HCT116 (cell line): Measurements from ENCODE around the gene RPH3AL. TPM values are rescaled to one million over a fixed set of nuclear protein-coding genes. Genes with fewer than 3 reads are reported as not detected.

Experiments used
- ATAC-seq: fragments of 200-7000 bp; cut with Tn5 transposase; 2 replicates; pipeline ENCODE4 v1.9.1; 2020; ENCODE audit warnings: mild to moderate bottlenecking, moderate library complexity
- BruUV-seq: library from RNA; stranded (reverse); fragments of 400-500 nt; replicated peaks from 2 replicates; lab custom pipeline; 2021; lab: Mats Ljungman, UMichigan
- CTCF ChIA-PET: fragments of 300-600 bp; sonication (Branson Sonifier 250); formaldehyde crosslinking; loops from one replicate; lab custom pipeline; 2021; ENCODE audit warnings: antibody characterized with exemption; lab: Charles Lee
- POLR2A ChIA-PET: fragments of 300-600, 350-600 bp; sonication (Branson Sonifier 250); formaldehyde crosslinking; loops from one replicate; lab custom pipeline; 2021; ENCODE audit warnings: antibody characterized with exemption; lab: Charles Lee
- RAD21 ChIA-PET, 2 experiments: fragments of 300-600 bp; sonication (Branson Sonifier 250); formaldehyde crosslinking; loops; one replicate each; lab custom pipeline; 2023; ENCODE audit warnings: low total read pairs in 2 of 2; ENCODE audit not compliant: uncharacterized antibody in 2 of 2, unreplicated experiment in 2 of 2, low non-redundant PET in 1 of 2; lab: Charles Lee
- DNase-seq: peaks from one replicate; pipeline ENCODE4 v3.0.0-alpha.2; 2010; ENCODE audit warnings: low read depth, low spot score
- H2AFZ ChIP-seq: fragments of 200-600 bp; shearing (Covaris generic), sonication (generic); 2 replicates; pipeline ENCODE4 v1.6.1; 2017; ENCODE audit warnings: low read depth, mixed run types, mixed read lengths, antibody characterized with exemption, low read length; ENCODE audit not compliant: poor library complexity, severe bottlenecking
- H3K27ac ChIP-seq: 2 replicates; pipeline ENCODE4 v1.5.1; 2012; ENCODE audit warnings: low read depth, low read length
- H3K27me3 ChIP-seq: fragments of 200-600 bp; sonication (generic); 2 replicates; pipeline ENCODE4 v1.6.1; 2016; ENCODE audit warnings: mixed run types, low read length, mixed read lengths; ENCODE audit not compliant: insufficient read depth
- H3K36me3 ChIP-seq, 2 experiments: fragments of 200-500 bp in 1 of 2; fragments of 200-600 bp in 1 of 2; sonication (Bioruptor generic) in 1 of 2; sonication (generic) in 1 of 2; 2 replicates each; pipeline versions ENCODE4 v1.5.1 to v1.6.1; 2014 to 2016; ENCODE audit warnings: low read length in 2 of 2, inconsistent platforms in 1 of 2, mixed read lengths in 1 of 2, mixed run types in 1 of 2; ENCODE audit not compliant: insufficient read depth in 2 of 2, control insufficient read depth in 1 of 2
- H3K4me1 ChIP-seq, 2 experiments: fragments of 200-600 bp in 1 of 2; sonication (generic) in 1 of 2; 2 replicates each; pipeline versions ENCODE4 v1.5.1 to v1.6.1; 2012 to 2017; ENCODE audit warnings: low read length in 2 of 2, inconsistent platforms in 1 of 2, mild to moderate bottlenecking in 1 of 2, mixed read lengths in 1 of 2, mixed run types in 1 of 2, moderate library complexity in 1 of 2; ENCODE audit not compliant: insufficient read depth in 2 of 2, control insufficient read depth in 1 of 2
- H3K4me2 ChIP-seq: fragments of 200-600 bp; sonication (generic); 2 replicates; pipeline ENCODE4 v1.6.1; 2017; ENCODE audit warnings: mixed run types, low read length, mixed read lengths
- H3K4me3 ChIP-seq, 2 experiments: fragments of 200-600 bp in 1 of 2; sonication (generic) in 1 of 2; replicated peaks in 1 of 2; 2 replicates each; pipeline ENCODE4 v1.5.1; 2011 to 2016; ENCODE audit warnings: low read length in 2 of 2, control low read depth in 1 of 2, low read depth in 1 of 2, mild to moderate bottlenecking in 1 of 2, mixed read lengths in 1 of 2, mixed run types in 1 of 2
- H3K79me2 ChIP-seq: fragments of 200-600 bp; sonication (generic); 2 replicates; pipeline ENCODE4 v1.6.1; 2017; ENCODE audit warnings: mild to moderate bottlenecking, mixed run types, low read length, moderate library complexity, mixed read lengths; ENCODE audit not compliant: insufficient read depth
- H3K9ac ChIP-seq: fragments of 200-600 bp; sonication (generic); 2 replicates; pipeline ENCODE4 v1.6.1; 2016; ENCODE audit warnings: low read length, mixed read lengths
- H3K9me2 ChIP-seq: fragments of 200-600 bp; sonication (generic), shearing (Covaris generic); 2 replicates; pipeline ENCODE4 v1.6.1; 2017; ENCODE audit warnings: mixed run types, mild to moderate bottlenecking, moderate library complexity; ENCODE audit not compliant: insufficient read depth
- H3K9me3 ChIP-seq, 2 experiments: fragments of 200-500 bp in 1 of 2; fragments of 200-600 bp in 1 of 2; sonication (Bioruptor generic) in 1 of 2; sonication (generic) in 1 of 2; 2 replicates each; pipeline ENCODE4 v1.6.1; 2014 to 2017; ENCODE audit warnings: low read length in 2 of 2, mixed read lengths in 2 of 2, inconsistent platforms in 1 of 2, low read depth in 1 of 2, mild to moderate bottlenecking in 1 of 2, mixed run types in 1 of 2, moderate library complexity in 1 of 2; ENCODE audit not compliant: control insufficient read depth in 1 of 2, insufficient read depth in 1 of 2
- H4K20me1 ChIP-seq: fragments of 200-600 bp; sonication (generic), shearing (Covaris generic); 2 replicates; pipeline ENCODE4 v1.6.1; 2017; ENCODE audit warnings: mixed run types, mild to moderate bottlenecking, moderate library complexity; ENCODE audit not compliant: insufficient read depth
- EGR1 ChIP-seq: IDR thresholded peaks from 2 replicates; pipeline ENCODE4 v1.6.1; 2012; ENCODE audit warnings: low read depth
- ELF1 ChIP-seq: IDR thresholded peaks from 2 replicates; pipeline ENCODE4 v1.6.1; 2012; ENCODE audit warnings: low read depth, borderline replicate concordance
- EZH2 ChIP-seq: fragments of 200-600 bp; sonication (generic); IDR thresholded peaks from 2 replicates; pipeline ENCODE4 v1.6.1; 2017; ENCODE audit warnings: antibody characterized with exemption, mixed run types
- EZH2phosphoT487 ChIP-seq: fragments of 200-600 bp; IDR thresholded peaks from 2 replicates; pipeline ENCODE4 v1.6.1; 2018; ENCODE audit warnings: antibody characterized with exemption, borderline replicate concordance
- POLR2AphosphoS5 ChIP-seq: IDR thresholded peaks from 2 replicates; pipeline ENCODE4 v1.6.1; 2011; ENCODE audit warnings: mild to moderate bottlenecking, low read depth, low read length, moderate library complexity
- RAD21 ChIP-seq: IDR thresholded peaks from 2 replicates; pipeline ENCODE4 v1.6.1; 2012; ENCODE audit warnings: low read depth, mild to moderate bottlenecking
- SIN3A ChIP-seq: IDR thresholded peaks from 2 replicates; pipeline ENCODE4 v1.6.1; 2012; ENCODE audit warnings: low read depth
- SRF ChIP-seq: IDR thresholded peaks from 2 replicates; pipeline ENCODE4 v1.6.1; 2012; ENCODE audit warnings: low read depth
- TCF7L2 ChIP-seq: IDR thresholded peaks from 2 replicates; pipeline ENCODE4 v1.7.0; 2011; ENCODE audit warnings: borderline replicate concordance, inconsistent platforms; ENCODE audit not compliant: insufficient read depth, insufficient read length; ENCODE audit errors: extremely low read depth
- ZFX ChIP-seq: fragments of 450-650 bp; IDR thresholded peaks from 2 replicates; pipeline ENCODE4 v1.6.1; 2017
- ZNF274 ChIP-seq: fragments of 200-500 bp; sonication (Bioruptor generic); IDR thresholded peaks from 2 replicates; pipeline ENCODE4 v1.6.1; 2014; ENCODE audit warnings: mild to moderate bottlenecking, low read depth, low read length, inconsistent platforms
- intact Hi-C: fragments of 100-400 bp; cut with micrococcal nuclease; formaldehyde crosslinking; loops from 2 replicates; pipeline ENCODE4 v1.10.0; 2022
- total RNA-seq: library from RNA; stranded (reverse); gene quantifications from one replicate; pipeline ENCODE4 v1.2.1, GENCODE V29; 2021; ENCODE audit not compliant: unreplicated experiment
- TF ChIP-seq, protein P1 (sequence below): IDR thresholded peaks from 2 replicates; pipeline ENCODE4 v1.6.1; 2012; ENCODE audit warnings: low read depth
- TF ChIP-seq, protein P2 (sequence below), 3 experiments: fragments of 200-600 bp in 1 of 3; sonication (generic) in 1 of 3; IDR thresholded peaks in 2 of 3; conservative IDR thresholded peaks in 1 of 3; 2 replicates each; pipeline ENCODE4 v1.5.1; 2012 to 2017; ENCODE audit warnings: low read depth in 2 of 3, low read length in 2 of 3, antibody characterized with exemption in 1 of 3, borderline replicate concordance in 1 of 3, control low read depth in 1 of 3, mild to moderate bottlenecking in 1 of 3, mixed read lengths in 1 of 3, mixed run types in 1 of 3, moderate library complexity in 1 of 3; ENCODE audit not compliant: insufficient read depth in 1 of 3
- TF ChIP-seq, protein P3 (sequence below): IDR thresholded peaks from 2 replicates; pipeline ENCODE4 v1.6.1; 2012

The RPH3AL gene
- total RNA-seq, 1 experiment from 2014 or later: 17.0 TPM

DNA sequence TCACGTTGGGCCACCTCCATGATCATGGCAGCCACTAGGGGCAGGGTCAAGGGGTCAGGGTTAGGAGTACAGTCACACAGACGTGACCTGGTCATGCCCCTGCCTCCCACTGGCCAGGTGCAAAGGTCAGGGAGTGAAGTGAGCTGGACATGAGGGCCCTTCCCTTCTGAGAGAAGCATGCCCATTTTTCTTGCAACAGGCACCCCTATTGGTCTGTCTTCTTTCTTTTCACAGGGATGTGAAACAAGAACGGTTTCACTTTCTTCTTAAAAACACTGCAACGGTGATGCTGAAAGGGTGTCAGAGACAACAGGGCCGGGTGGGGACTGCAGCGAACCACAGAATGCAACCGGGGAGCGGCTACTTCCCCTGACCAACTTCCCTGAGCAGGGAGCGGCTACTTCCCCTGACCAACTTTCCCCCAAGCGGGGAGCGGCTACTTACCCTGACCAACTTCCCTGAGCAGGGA lies 119.1 kb downstream of the RPH3AL start:
- Histone ChIP-seq H3K4me3 (no peak overlapping the region), H3K9me2 (no peaks in the 10 kb centered on the region), H3K9me3 (no peaks in the 10 kb centered on the region), H3K4me1 (no peaks in the 10 kb centered on the region), H4K20me1 (no peaks in the 10 kb centered on the region), H3K79me2 (no peaks in the 10 kb centered on the region), H3K27me3 (no peaks in the 10 kb centered on the region), H3K27ac (no peak overlapping the region), H3K9ac (no peak overlapping the region), H3K36me3 (no peaks in the 10 kb centered on the region), H3K4me2 (no peak overlapping the region), H2AFZ (no peak overlapping the region)
- TF ChIP-seq, protein P1, sequence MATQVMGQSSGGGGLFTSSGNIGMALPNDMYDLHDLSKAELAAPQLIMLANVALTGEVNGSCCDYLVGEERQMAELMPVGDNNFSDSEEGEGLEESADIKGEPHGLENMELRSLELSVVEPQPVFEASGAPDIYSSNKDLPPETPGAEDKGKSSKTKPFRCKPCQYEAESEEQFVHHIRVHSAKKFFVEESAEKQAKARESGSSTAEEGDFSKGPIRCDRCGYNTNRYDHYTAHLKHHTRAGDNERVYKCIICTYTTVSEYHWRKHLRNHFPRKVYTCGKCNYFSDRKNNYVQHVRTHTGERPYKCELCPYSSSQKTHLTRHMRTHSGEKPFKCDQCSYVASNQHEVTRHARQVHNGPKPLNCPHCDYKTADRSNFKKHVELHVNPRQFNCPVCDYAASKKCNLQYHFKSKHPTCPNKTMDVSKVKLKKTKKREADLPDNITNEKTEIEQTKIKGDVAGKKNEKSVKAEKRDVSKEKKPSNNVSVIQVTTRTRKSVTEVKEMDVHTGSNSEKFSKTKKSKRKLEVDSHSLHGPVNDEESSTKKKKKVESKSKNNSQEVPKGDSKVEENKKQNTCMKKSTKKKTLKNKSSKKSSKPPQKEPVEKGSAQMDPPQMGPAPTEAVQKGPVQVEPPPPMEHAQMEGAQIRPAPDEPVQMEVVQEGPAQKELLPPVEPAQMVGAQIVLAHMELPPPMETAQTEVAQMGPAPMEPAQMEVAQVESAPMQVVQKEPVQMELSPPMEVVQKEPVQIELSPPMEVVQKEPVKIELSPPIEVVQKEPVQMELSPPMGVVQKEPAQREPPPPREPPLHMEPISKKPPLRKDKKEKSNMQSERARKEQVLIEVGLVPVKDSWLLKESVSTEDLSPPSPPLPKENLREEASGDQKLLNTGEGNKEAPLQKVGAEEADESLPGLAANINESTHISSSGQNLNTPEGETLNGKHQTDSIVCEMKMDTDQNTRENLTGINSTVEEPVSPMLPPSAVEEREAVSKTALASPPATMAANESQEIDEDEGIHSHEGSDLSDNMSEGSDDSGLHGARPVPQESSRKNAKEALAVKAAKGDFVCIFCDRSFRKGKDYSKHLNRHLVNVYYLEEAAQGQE: no peak
- ATAC-seq (no peak), DNase-seq (no peak)
- RAD21 ChIA-PET: no interaction called here
- POLR2A ChIA-PET: no interaction called here
- intact Hi-C loops: no loop called here
- no TSS peak for BruUV-seq
- CTCF ChIA-PET: no interaction called here

DNA sequence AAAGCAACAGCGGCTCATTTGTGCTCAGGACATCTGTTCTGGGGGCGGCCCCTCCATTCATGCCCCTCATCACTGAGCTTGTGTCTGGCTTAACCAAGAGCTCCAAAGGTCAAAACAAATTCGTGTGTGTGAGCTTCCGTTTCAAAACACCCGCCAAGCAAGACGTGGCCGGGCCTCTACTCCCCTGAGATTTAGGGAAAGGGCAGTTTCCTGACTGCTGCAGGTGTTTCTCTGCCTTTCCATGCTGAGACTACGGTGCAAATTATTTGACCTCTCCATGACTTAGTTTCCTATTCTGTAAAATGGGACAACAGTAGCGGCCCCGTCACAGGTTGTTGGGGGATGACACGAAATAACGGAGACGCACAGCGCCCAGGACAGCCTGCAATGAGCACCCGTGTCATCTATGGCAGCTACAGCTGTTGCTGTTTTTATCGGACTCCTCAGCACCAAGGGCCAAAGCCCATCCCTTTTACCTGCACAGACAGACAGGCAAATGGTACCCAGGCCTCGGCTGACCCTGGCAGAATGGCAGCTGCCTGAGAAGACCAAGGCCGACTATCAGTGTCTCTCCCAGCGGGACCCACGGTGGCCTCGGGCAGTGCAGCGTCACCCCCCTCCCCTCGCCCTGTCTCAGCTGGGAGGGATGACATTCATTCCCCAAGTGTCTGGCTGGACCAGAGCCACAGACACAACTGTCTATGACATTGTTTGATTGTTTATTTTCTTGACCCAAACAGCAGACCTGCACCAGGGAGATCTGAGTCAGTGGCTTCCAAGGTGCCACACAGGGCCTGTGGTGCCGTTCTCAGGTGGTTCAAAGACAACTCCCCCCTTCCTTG lies 120.4 kb downstream of the RPH3AL start:
- DNase-seq (no peak), ATAC-seq (no peak)
- intact Hi-C loops: no loop called here
- H3K4me3 ChIP-seq: no peak overlapping the region
- RAD21 ChIA-PET: no interaction called here
- H3K79me2 ChIP-seq: no peaks in the 10 kb centered on the region
- no TSS peak for BruUV-seq
- H3K9me2 ChIP-seq: no peaks in the 10 kb centered on the region
- no peaks in the 10 kb centered on the region for H3K36me3 ChIP-seq
- CTCF ChIA-PET: no interaction called here
- no peaks in the 10 kb centered on the region for H3K4me1 ChIP-seq
- POLR2A ChIA-PET: no interaction called here
- no peak overlapping the region for H3K9ac ChIP-seq
- H2AFZ ChIP-seq: no peak overlapping the region
- no peaks in the 10 kb centered on the region for H3K27me3 ChIP-seq
- no peak overlapping the region for H3K4me2 ChIP-seq
- no peaks in the 10 kb centered on the region for H3K9me3 ChIP-seq
- no peaks in the 10 kb centered on the region for H4K20me1 ChIP-seq
- no peak overlapping the region for H3K27ac ChIP-seq
- TF ChIP-seq TCF7L2: no peak
- TF ChIP-seq EGR1: no peak
- no peak for TF ChIP-seq RAD21
- TF ChIP-seq EZH2: no peak
- no peak for TF ChIP-seq SRF
- no peak for TF ChIP-seq ELF1
- TF ChIP-seq EZH2phosphoT487: no peak
- TF ChIP-seq ZNF274: no peak
- TF ChIP-seq SIN3A: no peak
- TF ChIP-seq, protein P2, sequence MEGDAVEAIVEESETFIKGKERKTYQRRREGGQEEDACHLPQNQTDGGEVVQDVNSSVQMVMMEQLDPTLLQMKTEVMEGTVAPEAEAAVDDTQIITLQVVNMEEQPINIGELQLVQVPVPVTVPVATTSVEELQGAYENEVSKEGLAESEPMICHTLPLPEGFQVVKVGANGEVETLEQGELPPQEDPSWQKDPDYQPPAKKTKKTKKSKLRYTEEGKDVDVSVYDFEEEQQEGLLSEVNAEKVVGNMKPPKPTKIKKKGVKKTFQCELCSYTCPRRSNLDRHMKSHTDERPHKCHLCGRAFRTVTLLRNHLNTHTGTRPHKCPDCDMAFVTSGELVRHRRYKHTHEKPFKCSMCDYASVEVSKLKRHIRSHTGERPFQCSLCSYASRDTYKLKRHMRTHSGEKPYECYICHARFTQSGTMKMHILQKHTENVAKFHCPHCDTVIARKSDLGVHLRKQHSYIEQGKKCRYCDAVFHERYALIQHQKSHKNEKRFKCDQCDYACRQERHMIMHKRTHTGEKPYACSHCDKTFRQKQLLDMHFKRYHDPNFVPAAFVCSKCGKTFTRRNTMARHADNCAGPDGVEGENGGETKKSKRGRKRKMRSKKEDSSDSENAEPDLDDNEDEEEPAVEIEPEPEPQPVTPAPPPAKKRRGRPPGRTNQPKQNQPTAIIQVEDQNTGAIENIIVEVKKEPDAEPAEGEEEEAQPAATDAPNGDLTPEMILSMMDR (IDR thresholded peaks at IDR 0.05 in 2 of 3, conservative IDR thresholded peaks at IDR 0.05 in 1 of 3; ENCODE audit: borderline replicate concordance in 1 of 3, insufficient read depth in 1 of 3, low read depth in 2 of 3, low read length in 2 of 3): no peak
- TF ChIP-seq POLR2AphosphoS5: no peak
- TF ChIP-seq ZFX: no peak
- TF ChIP-seq, protein P3, sequence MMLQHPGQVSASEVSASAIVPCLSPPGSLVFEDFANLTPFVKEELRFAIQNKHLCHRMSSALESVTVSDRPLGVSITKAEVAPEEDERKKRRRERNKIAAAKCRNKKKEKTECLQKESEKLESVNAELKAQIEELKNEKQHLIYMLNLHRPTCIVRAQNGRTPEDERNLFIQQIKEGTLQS: no peak
